HL-60 (cell line): ENCODE measurements around the gene TMEM273.

Experiments
- GABPA ChIP-seq: IDR thresholded peaks from 2 replicates; pipeline ENCODE4 v1.6.1; 2012; ENCODE audit warnings: low read depth
- POLR2AphosphoS5 ChIP-seq: IDR thresholded peaks from 2 replicates; pipeline ENCODE4 v1.6.1; 2012; ENCODE audit warnings: low read depth
- SPI1 ChIP-seq: IDR thresholded peaks from 2 replicates; pipeline ENCODE4 v1.6.1; 2012; ENCODE audit warnings: low read depth, mild to moderate bottlenecking, borderline replicate concordance
- TF ChIP-seq, protein P1 (sequence below): IDR thresholded peaks from one replicate; pipeline ENCODE4 v1.5.1; 2011; ENCODE audit warnings: low read length, control low read depth, inconsistent platforms; ENCODE audit not compliant: insufficient read depth
- TF ChIP-seq, protein P2 (sequence below): IDR thresholded peaks from 2 replicates; pipeline ENCODE4 v1.6.1; 2012; ENCODE audit warnings: low read depth; ENCODE audit not compliant: insufficient replicate concordance

DNA sequence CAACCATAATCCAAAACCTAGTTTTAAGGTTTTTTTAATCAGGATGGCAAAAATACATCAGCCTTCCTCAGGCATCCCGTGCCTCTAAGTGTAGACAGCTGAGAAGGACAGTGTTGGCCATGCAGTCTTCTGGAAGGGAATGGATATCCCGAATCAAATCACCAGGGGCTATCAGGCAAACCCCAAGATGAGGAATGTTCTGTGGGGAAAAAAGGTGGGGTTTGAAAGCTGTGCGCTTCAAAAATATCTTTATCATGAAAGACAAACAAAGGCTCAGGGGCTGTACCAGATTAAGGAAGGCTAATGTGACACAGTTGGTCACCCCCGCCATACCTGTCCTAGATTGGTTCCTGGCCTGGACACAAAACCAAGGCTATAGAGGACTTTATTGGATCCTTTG lies 5.4 kb downstream of the TMEM273 start:
- TF ChIP-seq, protein P1, sequence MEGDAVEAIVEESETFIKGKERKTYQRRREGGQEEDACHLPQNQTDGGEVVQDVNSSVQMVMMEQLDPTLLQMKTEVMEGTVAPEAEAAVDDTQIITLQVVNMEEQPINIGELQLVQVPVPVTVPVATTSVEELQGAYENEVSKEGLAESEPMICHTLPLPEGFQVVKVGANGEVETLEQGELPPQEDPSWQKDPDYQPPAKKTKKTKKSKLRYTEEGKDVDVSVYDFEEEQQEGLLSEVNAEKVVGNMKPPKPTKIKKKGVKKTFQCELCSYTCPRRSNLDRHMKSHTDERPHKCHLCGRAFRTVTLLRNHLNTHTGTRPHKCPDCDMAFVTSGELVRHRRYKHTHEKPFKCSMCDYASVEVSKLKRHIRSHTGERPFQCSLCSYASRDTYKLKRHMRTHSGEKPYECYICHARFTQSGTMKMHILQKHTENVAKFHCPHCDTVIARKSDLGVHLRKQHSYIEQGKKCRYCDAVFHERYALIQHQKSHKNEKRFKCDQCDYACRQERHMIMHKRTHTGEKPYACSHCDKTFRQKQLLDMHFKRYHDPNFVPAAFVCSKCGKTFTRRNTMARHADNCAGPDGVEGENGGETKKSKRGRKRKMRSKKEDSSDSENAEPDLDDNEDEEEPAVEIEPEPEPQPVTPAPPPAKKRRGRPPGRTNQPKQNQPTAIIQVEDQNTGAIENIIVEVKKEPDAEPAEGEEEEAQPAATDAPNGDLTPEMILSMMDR = no peak
- TF ChIP-seq GABPA (no peak), POLR2AphosphoS5 (no peak), SPI1 (no peak)
- TF ChIP-seq, protein P2, sequence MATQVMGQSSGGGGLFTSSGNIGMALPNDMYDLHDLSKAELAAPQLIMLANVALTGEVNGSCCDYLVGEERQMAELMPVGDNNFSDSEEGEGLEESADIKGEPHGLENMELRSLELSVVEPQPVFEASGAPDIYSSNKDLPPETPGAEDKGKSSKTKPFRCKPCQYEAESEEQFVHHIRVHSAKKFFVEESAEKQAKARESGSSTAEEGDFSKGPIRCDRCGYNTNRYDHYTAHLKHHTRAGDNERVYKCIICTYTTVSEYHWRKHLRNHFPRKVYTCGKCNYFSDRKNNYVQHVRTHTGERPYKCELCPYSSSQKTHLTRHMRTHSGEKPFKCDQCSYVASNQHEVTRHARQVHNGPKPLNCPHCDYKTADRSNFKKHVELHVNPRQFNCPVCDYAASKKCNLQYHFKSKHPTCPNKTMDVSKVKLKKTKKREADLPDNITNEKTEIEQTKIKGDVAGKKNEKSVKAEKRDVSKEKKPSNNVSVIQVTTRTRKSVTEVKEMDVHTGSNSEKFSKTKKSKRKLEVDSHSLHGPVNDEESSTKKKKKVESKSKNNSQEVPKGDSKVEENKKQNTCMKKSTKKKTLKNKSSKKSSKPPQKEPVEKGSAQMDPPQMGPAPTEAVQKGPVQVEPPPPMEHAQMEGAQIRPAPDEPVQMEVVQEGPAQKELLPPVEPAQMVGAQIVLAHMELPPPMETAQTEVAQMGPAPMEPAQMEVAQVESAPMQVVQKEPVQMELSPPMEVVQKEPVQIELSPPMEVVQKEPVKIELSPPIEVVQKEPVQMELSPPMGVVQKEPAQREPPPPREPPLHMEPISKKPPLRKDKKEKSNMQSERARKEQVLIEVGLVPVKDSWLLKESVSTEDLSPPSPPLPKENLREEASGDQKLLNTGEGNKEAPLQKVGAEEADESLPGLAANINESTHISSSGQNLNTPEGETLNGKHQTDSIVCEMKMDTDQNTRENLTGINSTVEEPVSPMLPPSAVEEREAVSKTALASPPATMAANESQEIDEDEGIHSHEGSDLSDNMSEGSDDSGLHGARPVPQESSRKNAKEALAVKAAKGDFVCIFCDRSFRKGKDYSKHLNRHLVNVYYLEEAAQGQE = no peak
